Thyroid gland (tissue), 4 donors: ENCODE data around the gene PLSCR4. TPM values are rescaled to one million over a fixed set of nuclear protein-coding genes. Genes with fewer than 3 reads are reported as not detected.

ENCODE experiments used
- DNase-seq, 2 donors: peaks; one replicate each; pipeline ENCODE4 v3.0.0-alpha.2; 2019
- H3K27ac ChIP-seq, 3 donors: fragments of 200-600 bp; sonication (generic); 1 replicate in 2 of 3; 2 replicates in 1 of 3; pipeline ENCODE4 v1.5.1; 2016 to 2019; ENCODE audit warnings: mild to moderate bottlenecking in 1 of 3, moderate library complexity in 1 of 3
- H3K27me3 ChIP-seq: fragments of 200-600 bp; sonication (generic); one replicate; pipeline ENCODE4 v1.5.1; 2019
- H3K36me3 ChIP-seq, 2 donors: fragments of 200-600 bp; sonication (generic); one replicate each; pipeline ENCODE4 v1.5.1; 2016 to 2019
- H3K4me1 ChIP-seq, 2 donors: fragments of 200-600 bp; sonication (generic); one replicate each; pipeline ENCODE4 v1.5.1; 2017 to 2019
- H3K4me3 ChIP-seq, 3 donors: fragments of 200-600 bp; sonication (generic); replicated peaks in 1 of 3; 1 replicate in 2 of 3; 2 replicates in 1 of 3; pipeline ENCODE4 v1.5.1; 2016; ENCODE audit warnings: mild to moderate bottlenecking in 1 of 3
- H3K9me3 ChIP-seq: fragments of 200-600 bp; sonication (generic); one replicate; pipeline ENCODE4 v1.5.1; 2017
- CTCF ChIP-seq, 6 experiments: fragments of 200-600 bp in 3 of 6; fragments of 450-650 bp in 3 of 6; sonication (generic) in 3 of 6; IDR thresholded peaks; one replicate each; pipeline ENCODE4 v1.5.1; 2016 to 2019; ENCODE audit warnings: antibody characterized with exemption in 6 of 6, mild to moderate bottlenecking in 2 of 6, inconsistent platforms in 1 of 6, moderate library complexity in 1 of 6
- POLR2A ChIP-seq, 2 donors: fragments of 450-650 bp; IDR thresholded peaks; one replicate each; pipeline ENCODE4 v1.6.1; 2017; ENCODE audit warnings: antibody characterized with exemption in 2 of 2, mild to moderate bottlenecking in 2 of 2, moderate library complexity in 1 of 2
- WGBS, 2 donors: methylation state at CpG; one replicate each; pipeline ENCODE4 v1.1.5; 2017; 5-methylcytosine and 5-hydroxymethylcytosine counted together
- intact Hi-C: fragments of 100-400 bp; cut with DNase I; formaldehyde crosslinking; loops from one replicate; pipeline ENCODE4 v1.15.1; 2023
- total RNA-seq, 4 donors: library from RNA; depleted of rRNA; stranded (reverse); fragments of >200 nt; gene quantifications; one replicate each; pipeline ENCODE4 v1.2.3, GENCODE V29; 2016

The PLSCR4 gene
- total RNA-seq, 4 donors from 2014 or later: 61.6 to 110 (median 78.4) TPM

- WGBS, 2 donors: 60 to 61% methylated on average over 2 of the region's 2 CpGs
- intact Hi-C loops: no loop called here
- no peaks in the 10 kb centered on the region for H3K9me3 ChIP-seq
- TF ChIP-seq CTCF (IDR thresholded peaks at IDR 0.05): no peak
- TF ChIP-seq POLR2A (IDR thresholded peaks at IDR 0.05): no peak
- H3K27ac ChIP-seq: peak overlapping the region; percentile 82 to 96 (median 95)
- no peak overlapping the region for H3K4me3 ChIP-seq
- no peaks in the 10 kb centered on the region for H3K27me3 ChIP-seq
- DNase-seq: no peak
- H3K36me3 ChIP-seq: no peaks in the 10 kb centered on the region
- peaks cover 57 to 59% of the 10 kb centered on the region in 2 donors for H3K4me1 ChIP-seq
These were observed 85.0 kb downstream of the PLSCR4 start for GRCh38 chr3:146165877-146166276.

- Histone ChIP-seq H3K27me3 (no peaks in the 10 kb centered on the region), H3K36me3 (no peaks in the 10 kb centered on the region), H3K27ac (peak overlapping the region; percentile 82 to 96 (median 95)), H3K4me1 (peaks cover 57 to 59% of the 10 kb centered on the region in 2 donors), H3K4me3 (no peak overlapping the region), H3K9me3 (no peaks in the 10 kb centered on the region)
- peak; percentile 39 to 51 for DNase-seq
- TF ChIP-seq CTCF (IDR thresholded peaks at IDR 0.05) (no peak), POLR2A (IDR thresholded peaks at IDR 0.05) (peak in 1 of 2 donors; percentile 60)
- 80 to 83% methylated on average over 7 of the region's 7 CpGs for WGBS, 2 donors
- intact Hi-C loops: no loop called here
These were observed 85.7 kb downstream of the PLSCR4 start for GRCh38 chr3:146164971-146165769.

DNA sequence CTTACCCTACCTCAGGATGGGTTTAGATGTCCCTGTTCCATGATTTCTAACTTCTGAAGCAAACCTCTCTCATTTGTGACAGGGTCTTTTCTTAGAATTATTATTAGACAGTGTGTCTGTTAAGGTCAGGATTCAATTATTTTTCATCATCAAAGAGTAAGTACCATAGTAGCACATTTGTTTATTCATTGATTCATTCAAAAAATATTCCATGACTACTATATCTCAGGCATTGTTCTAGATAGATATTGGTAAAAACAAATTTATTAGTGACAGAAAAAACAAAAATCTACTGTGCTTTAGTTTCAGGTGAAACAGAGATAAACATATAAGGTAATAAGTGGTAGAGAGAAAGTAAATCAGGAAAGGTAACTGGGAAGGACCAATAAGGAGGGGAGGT lies 86.4 kb downstream of the PLSCR4 start:
- DNase-seq: no peak
- no peaks in the 10 kb centered on the region for H3K9me3 ChIP-seq
- H3K36me3 ChIP-seq: no peaks in the 10 kb centered on the region
- intact Hi-C loops: no loop called here
- TF ChIP-seq CTCF (IDR thresholded peaks at IDR 0.05) (no peak), POLR2A (IDR thresholded peaks at IDR 0.05) (no peak)
- H3K27me3 ChIP-seq: no peaks in the 10 kb centered on the region
- H3K4me1 ChIP-seq: peaks cover 57 to 59% of the 10 kb centered on the region in 2 donors
- H3K27ac ChIP-seq: peak overlapping the region; percentile 64 to 96 (median 95)
- no peak overlapping the region for H3K4me3 ChIP-seq

DNA sequence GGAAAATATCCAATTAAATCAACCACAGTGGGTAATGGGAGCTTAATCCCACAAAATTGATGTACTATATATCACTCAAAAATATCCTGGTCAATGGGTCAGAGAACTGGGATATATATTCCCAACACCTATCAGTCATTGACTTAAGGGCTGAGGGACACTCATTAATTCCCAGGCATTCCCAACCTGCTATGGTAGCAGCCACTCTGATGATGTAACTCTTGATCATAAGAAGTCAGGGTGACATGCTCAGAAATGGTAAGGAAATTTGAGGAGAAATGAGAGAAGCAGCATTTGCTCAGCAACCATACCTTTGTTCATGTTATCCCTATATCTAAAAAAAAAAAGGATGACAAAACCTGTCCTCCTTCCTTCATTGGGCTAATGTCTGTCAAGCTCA lies 86.8 kb downstream of the PLSCR4 start:
- H3K4me1 ChIP-seq: peaks cover 57 to 59% of the 10 kb centered on the region in 2 donors
- H3K27ac ChIP-seq: peak overlapping the region; percentile 64 to 96 (median 95)
- H3K9me3 ChIP-seq: no peaks in the 10 kb centered on the region
- H3K36me3 ChIP-seq: no peaks in the 10 kb centered on the region
- no peak for DNase-seq
- H3K27me3 ChIP-seq: no peaks in the 10 kb centered on the region
- no peak overlapping the region for H3K4me3 ChIP-seq
- TF ChIP-seq CTCF (IDR thresholded peaks at IDR 0.05) (no peak), POLR2A (IDR thresholded peaks at IDR 0.05) (no peak)
- intact Hi-C loops: no loop called here

DNA sequence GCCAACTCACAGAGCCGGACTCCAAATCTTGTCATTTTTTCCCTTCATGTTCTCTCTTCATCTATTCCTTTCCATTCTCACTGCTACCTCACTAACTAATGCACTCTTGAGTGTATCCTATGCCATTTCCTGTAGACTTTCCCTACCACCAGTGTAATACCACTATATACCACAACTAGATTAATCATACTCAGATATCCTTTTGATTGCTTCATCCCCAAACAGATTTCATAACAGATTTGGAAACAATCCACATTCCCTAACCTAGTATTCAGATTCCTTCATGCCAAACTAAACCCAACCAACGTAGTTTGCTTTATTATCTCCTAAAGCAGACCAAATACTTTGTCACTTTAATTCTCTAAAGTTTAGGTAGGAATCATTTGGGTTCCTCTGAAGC lies 87.3 kb downstream of the PLSCR4 start:
- intact Hi-C loops: no loop called here
- DNase-seq: no peak
- no peaks in the 10 kb centered on the region for H3K27me3 ChIP-seq
- no peaks in the 10 kb centered on the region for H3K9me3 ChIP-seq
- TF ChIP-seq POLR2A (IDR thresholded peaks at IDR 0.05) (no peak), CTCF (IDR thresholded peaks at IDR 0.05) (peak in 3 of 6 experiments; percentile 17 to 46 (median 17))
- H3K4me1 ChIP-seq: peaks cover 57 to 60% of the 10 kb centered on the region in 2 donors
- 62 to 63% methylated on average over 2 of the region's 2 CpGs for WGBS, 2 donors
- H3K4me3 ChIP-seq: no peak overlapping the region
- peak overlapping the region; percentile 64 to 96 (median 95) for H3K27ac ChIP-seq
- H3K36me3 ChIP-seq: no peaks in the 10 kb centered on the region
